GM20000 (cell line): ENCODE results near the gene ACAT2.
"Not testable (repeated sequence)": the region's sequence is repeated elsewhere in the genome, so short reads cannot be mapped to it uniquely, and the experiment has no call there.

Experiments
- DNase-seq: peaks from one replicate; pipeline ENCODE4 v3.0.0; 2012; ENCODE audit warnings: low spot score
- TF ChIP-seq, protein P1 (sequence below): IDR thresholded peaks from 2 replicates; pipeline ENCODE4 v1.5.1; 2012; ENCODE audit warnings: mild to moderate bottlenecking, control low read depth; ENCODE audit errors: extremely low read depth, missing control alignments

ACAT2 gene

DNA sequence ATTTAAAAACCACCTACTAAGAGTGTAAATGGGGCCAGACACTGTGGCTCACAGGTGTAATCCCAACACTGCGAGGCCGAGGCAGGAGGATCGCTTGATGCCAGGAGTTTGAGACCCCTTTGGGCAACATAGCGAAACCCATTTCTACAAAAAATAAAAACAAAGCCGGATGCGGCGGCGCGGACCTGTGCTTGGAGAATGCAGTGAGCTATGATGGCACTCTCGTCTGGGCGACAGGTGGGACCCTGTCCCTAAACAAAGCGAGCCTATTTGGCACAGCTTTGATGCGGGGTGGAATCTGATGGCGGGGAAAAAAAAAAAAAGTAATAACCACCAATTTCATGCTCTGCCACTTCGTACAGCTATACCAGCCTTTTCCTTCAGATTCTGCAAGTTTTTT is 26.4 kb downstream of the ACAT2 start:
- TF ChIP-seq, protein P1, sequence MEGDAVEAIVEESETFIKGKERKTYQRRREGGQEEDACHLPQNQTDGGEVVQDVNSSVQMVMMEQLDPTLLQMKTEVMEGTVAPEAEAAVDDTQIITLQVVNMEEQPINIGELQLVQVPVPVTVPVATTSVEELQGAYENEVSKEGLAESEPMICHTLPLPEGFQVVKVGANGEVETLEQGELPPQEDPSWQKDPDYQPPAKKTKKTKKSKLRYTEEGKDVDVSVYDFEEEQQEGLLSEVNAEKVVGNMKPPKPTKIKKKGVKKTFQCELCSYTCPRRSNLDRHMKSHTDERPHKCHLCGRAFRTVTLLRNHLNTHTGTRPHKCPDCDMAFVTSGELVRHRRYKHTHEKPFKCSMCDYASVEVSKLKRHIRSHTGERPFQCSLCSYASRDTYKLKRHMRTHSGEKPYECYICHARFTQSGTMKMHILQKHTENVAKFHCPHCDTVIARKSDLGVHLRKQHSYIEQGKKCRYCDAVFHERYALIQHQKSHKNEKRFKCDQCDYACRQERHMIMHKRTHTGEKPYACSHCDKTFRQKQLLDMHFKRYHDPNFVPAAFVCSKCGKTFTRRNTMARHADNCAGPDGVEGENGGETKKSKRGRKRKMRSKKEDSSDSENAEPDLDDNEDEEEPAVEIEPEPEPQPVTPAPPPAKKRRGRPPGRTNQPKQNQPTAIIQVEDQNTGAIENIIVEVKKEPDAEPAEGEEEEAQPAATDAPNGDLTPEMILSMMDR: no peak
- no peak for DNase-seq

DNA sequence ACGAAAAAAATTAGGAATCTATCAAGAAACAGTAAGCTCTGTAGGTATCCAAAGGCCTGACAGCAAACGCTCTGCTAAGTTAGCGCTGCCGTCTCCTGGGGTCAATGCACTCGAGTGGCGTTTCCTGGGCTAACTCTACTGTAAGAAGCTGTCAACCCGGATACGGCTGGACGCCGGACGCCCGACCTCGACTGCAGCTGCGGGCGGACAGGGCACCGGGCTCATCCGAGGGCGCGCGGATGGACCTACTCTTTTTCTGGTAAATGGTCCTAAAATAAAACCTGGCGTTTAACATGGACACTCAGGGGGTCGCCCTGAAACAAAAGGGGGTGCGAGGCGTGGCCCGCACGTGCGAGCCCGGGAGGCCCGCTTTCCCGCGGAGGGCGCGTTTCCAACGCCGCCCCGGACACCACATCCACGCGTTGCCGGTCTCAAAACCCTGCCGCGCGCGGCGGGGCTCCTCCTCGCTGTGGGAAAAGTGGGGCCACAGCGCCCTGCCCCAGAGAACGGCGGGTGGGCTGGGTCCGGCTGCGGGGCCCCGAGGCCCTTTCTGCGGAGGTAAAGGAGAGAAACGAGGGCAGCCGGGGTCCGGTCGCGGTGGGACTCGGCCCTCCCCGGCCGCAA is 27.0 kb downstream of the ACAT2 start:
- TF ChIP-seq, protein P1: no peak
- DNase-seq: no peak

DNA sequence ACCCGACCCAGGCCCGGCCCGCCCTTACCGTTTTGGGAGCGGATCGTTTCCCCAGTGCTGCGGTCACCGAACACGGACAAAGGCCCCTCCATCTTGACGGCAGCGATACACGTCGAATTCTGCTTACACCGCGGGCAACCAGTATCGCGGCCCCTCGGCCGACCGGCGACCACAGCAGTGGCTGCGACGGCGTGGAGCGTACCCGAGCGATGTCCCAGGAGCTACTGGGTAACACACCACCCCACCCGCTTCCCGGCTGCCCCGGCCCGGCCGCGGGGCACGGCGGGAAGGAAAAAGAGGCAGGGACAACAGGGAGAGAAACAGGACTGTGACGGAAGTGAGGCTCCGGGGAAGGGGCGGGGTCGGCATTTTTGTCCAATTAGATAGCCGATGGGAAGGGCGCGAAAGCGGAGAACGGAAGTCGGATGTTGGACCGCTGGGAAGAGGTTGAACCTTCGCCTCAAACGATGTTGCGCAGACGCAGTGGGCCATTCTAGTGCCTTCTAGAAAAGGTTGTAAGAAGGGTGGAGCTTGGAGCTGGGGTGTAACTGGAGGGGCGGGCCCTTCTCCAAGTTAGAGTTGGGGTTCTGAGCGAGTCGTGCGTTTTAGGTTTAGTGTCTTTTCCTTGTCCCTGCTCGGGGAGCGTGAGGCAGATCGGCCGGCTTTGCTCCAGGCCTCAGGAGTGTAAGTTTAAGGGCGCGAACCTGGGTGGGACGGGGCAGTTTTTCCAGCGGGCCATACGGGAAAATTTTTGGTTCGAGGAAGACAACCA is 27.7 kb downstream of the ACAT2 start, which contains the start of gene TCP1:
TCP1 (minus strand) TSS at position 226 of the 772 bp plus-strand sequence; CDS start at position 92, 134 bp downstream.
- TF ChIP-seq, protein P1: no peak
- peak; percentile 97 for DNase-seq

DNA sequence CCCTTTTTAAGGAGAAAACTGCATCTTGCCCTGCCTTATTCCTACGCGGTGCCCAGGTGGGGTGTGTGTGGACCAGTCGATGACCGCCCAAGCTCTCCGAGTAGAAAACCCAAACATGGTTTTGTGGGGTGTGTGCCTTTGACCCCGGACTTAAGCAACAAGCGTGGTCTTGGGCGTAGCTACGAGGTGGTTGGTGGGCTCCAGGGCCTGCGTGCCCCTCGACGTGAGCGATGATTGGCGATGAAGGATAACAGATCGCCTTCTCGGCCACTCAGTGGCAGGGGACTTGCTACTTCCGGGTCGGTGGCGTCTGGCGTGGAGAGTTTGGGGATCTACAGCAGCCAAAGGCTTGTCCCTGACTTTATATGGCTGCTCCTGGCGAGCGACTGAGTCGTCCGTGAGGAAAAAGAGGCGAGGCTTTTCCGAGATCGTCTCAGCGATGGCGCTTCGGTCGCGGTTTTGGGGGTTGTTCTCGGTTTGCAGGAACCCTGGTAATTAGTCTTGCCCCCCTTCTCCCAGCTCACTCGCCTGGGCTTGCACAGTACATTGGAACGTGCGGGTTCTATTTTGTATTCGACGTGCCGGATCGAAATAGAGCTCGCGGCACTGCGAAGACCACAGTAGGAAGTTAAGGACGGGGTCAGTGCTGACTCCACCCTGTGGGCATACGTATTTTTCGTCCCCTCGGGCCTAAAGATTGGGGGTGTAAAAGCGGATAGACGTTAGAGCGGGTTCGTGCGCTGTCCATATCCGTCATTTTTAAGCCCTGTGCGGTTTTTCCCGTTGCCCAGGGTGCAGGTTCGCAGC is 28.5 kb downstream of the ACAT2 start, which contains the start of gene MRPL18:
MRPL18 (plus strand) TSS at position 319 of the 807 bp plus-strand sequence; CDS start at position 440, 121 bp downstream.
- TF ChIP-seq, protein P1: no peak
- peak; percentile 94 for DNase-seq

DNA sequence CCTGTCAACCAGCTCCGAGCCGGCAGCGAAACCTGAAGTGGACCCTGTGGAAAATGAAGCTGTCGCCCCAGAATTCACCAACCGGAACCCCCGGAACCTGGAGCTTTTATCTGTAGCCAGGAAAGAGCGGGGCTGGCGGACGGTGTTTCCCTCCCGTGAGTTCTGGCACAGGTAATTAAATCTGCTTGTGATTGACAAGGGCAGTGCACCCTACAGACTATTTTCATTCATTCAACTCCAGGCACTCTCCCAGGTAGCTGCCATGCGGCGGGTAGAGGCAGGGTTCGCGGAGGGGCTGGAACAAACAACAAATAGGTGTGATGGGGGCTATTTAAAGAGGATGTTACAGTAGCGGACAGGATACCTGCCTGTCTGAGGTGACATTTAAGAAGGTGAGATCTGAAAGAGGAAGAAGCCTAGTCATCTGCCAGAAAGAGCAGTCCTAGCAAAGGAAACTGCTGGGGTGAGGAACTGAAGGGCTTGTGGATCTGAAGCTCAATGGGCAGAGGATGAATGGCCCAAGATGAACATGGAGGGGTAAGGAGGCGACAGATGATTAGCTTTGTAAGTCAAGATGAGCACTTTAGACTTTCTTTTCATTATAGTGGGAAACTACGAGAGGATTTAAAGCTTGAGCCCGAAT is 29.2 kb downstream of the ACAT2 start:
- TF ChIP-seq, protein P1: no peak
- peak; percentile 17 for DNase-seq

DNA sequence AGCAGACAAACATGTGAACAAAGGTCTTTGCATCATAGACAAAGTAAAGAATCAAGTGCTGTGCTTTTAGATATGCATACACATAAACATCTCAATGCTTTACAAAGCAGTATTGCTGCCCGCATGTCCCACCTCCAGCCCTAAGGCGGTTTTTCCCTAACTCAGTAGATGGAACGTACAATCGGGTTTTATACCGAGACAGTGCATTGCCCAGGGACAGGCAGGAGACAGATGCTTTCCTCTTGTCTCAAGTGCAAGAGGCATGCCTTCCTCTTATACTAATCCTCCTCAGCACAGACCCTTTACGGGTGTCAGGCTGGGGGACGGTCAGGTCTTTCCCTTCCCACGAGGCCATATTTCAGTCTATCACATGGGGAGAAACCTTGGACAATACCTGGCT is 33.1 kb downstream of the ACAT2 start:
- not testable (repeated sequence) for DNase-seq

DNA sequence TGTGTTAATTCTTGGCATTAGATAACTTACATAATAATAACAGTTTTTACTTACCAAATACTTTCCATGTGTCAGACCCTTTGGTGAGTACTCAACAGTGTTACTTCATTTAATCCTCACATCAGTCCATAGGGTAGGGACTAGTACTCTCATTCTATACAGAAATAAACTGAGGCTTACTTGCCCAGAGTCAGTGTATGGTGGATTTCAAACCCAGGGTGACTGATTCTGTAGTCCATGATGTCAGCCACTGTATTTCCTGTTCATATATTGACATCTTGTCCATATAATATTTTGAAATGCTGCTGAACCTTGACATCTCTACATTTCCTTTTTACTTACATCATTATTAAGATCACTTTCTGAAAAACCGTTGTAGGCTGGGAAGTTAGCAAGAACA is 35.7 kb downstream of the ACAT2 start:
- TF ChIP-seq, protein P1: no peak
- DNase-seq: no peak
